Activated CD8-positive, alpha-beta memory T cell treated with anti-CD3 and anti-CD28 coated beads for 36 hours (primary cell): Measurements from ENCODE around the gene RRN3. TPM values are rescaled to one million over a fixed set of nuclear protein-coding genes. Genes with fewer than 3 reads are reported as not detected.
"Not testable (repeated sequence)": the region's sequence is repeated elsewhere in the genome, so short reads cannot be mapped to it uniquely, and the experiment has no call there.

Experiments
- CTCF ChIA-PET: fragments of 350-600 bp; sonication (Branson Sonifier 250); formaldehyde crosslinking; loops from one replicate; lab custom pipeline; 2021; ENCODE audit warnings: antibody characterized with exemption; lab: Charles Lee
- POLR2A ChIA-PET: fragments of 350-600 bp; sonication (Branson Sonifier 250); formaldehyde crosslinking; loops from one replicate; lab custom pipeline; 2021; ENCODE audit warnings: antibody characterized with exemption; lab: Charles Lee
- total RNA-seq, 2 experiments: library from RNA; stranded (reverse); gene quantifications; one replicate each; pipeline ENCODE4 v1.2.3, GENCODE V29; 2021

Gene RRN3
- 10 to 100 TPM; 50.7 to 55.2 TPM for total RNA-seq

- CTCF ChIA-PET = interaction anchor here (1.6 kb wide), 1 partner anchor 20 kb away, joined by 3 read pairs; no protein-coding TSS in a partner anchor
Measured at GRCh38 chr16:15093955-15094827, at the start of gene RRN3. TSS of gene RRN3 (minus strand) at chr16:15094272. CDS start at chr16:15094233, 39 bp downstream.

GRCh38 chr16:15143601-15144091 is 49.6 kb upstream of the RRN3 start:
- POLR2A ChIA-PET, CTCF ChIA-PET: not testable (repeated sequence)

More at GRCh38 chr16:15093955-15094827, at the start of gene RRN3:
- POLR2A ChIA-PET = interaction anchor here (0.6 to 1.2 kb wide), 5 partner anchors 38 to 120 kb away, joined by 3 to 4 read pairs (median 3); partner anchors contain the start of gene PDXDC1

- POLR2A ChIA-PET, CTCF ChIA-PET: not testable (repeated sequence)
Measured at GRCh38 chr16:15142891-15143600, 49.0 kb upstream of the RRN3 start.

GRCh38 chr16:15142107-15142890 is 48.2 kb upstream of the RRN3 start:
- CTCF ChIA-PET = not testable (repeated sequence)

GRCh38 chr16:15141586-15141985 is 47.5 kb upstream of the RRN3 start:
- ChIA-PET POLR2A (no interaction called here), CTCF (no interaction called here)

More at GRCh38 chr16:15142107-15142890, 48.2 kb upstream of the RRN3 start:
- POLR2A ChIA-PET = not testable (repeated sequence)

- CTCF ChIA-PET = not testable (repeated sequence)
- POLR2A ChIA-PET = interaction anchor here (0.6 kb wide), 1 partner anchor 102 kb away, joined by 4 read pairs; no protein-coding TSS in a partner anchor
Measured at GRCh38 chr16:15140444-15141365, 46.6 kb upstream of the RRN3 start.

GRCh38 chr16:15137514-15137913 is 43.4 kb upstream of the RRN3 start:
- CTCF ChIA-PET, POLR2A ChIA-PET: not testable (repeated sequence)

GRCh38 chr16:15135483-15136360 is 41.6 kb upstream of the RRN3 start:
- POLR2A ChIA-PET, CTCF ChIA-PET: not testable (repeated sequence)

GRCh38 chr16:15134752-15135482 is 40.8 kb upstream of the RRN3 start:
- CTCF ChIA-PET, POLR2A ChIA-PET: not testable (repeated sequence)

- POLR2A ChIA-PET, CTCF ChIA-PET: not testable (repeated sequence)
Measured at GRCh38 chr16:15133554-15133953, 39.5 kb upstream of the RRN3 start.

GRCh38 chr16:15132719-15133428 is 38.8 kb upstream of the RRN3 start:
- CTCF ChIA-PET, POLR2A ChIA-PET: not testable (repeated sequence)

GRCh38 chr16:15130943-15131700 is 37.0 kb upstream of the RRN3 start:
- POLR2A ChIA-PET, CTCF ChIA-PET: not testable (repeated sequence)

GRCh38 chr16:15130256-15130932 is 36.3 kb upstream of the RRN3 start:
- CTCF ChIA-PET, POLR2A ChIA-PET: not testable (repeated sequence)

GRCh38 chr16:15127641-15128425 is 33.8 kb upstream of the RRN3 start:
- CTCF ChIA-PET, POLR2A ChIA-PET: not testable (repeated sequence)
